Endothelial cell (in vitro differentiated cells): ENCODE results near the gene STARD8. TPM values are rescaled to one million over a fixed set of nuclear protein-coding genes. Genes with fewer than 3 reads are reported as not detected.

ENCODE experiments used
- DNase-seq: peaks from one replicate; pipeline ENCODE4 v3.0.0; 2021; ENCODE audit warnings: low spot score
- H3K27ac Mint-ChIP-seq: one replicate; pipeline ENCODE4 v1.8.0; 2021; ENCODE audit warnings: mixed read lengths, inconsistent platforms; ENCODE audit not compliant: unreplicated experiment
- H3K27me3 Mint-ChIP-seq: one replicate; pipeline ENCODE4 v1.8.0; 2021; ENCODE audit warnings: mild to moderate bottlenecking, moderate library complexity, mixed read lengths, inconsistent platforms; ENCODE audit not compliant: unreplicated experiment
- H3K36me3 Mint-ChIP-seq: one replicate; pipeline ENCODE4 v1.8.0; 2021; ENCODE audit warnings: mild to moderate bottlenecking, low read depth, mixed read lengths, inconsistent platforms; ENCODE audit not compliant: unreplicated experiment
- H3K4me1 Mint-ChIP-seq: one replicate; pipeline ENCODE4 v1.8.0; 2021; ENCODE audit warnings: mild to moderate bottlenecking, mixed read lengths, inconsistent platforms; ENCODE audit not compliant: unreplicated experiment
- H3K4me3 Mint-ChIP-seq: one replicate; pipeline ENCODE4 v1.8.0; 2021; ENCODE audit warnings: mild to moderate bottlenecking, mixed read lengths, inconsistent platforms; ENCODE audit not compliant: unreplicated experiment
- H3K9me3 Mint-ChIP-seq: one replicate; pipeline ENCODE4 v1.8.0; 2021; ENCODE audit warnings: mixed read lengths, inconsistent platforms; ENCODE audit not compliant: unreplicated experiment
- CTCF ChIP-seq: fragments of 200-600 bp; sonication (generic); IDR thresholded peaks from one replicate; pipeline ENCODE4 v1.5.0; 2021; ENCODE audit warnings: antibody characterized with exemption; ENCODE audit not compliant: unreplicated experiment
- total RNA-seq: library from RNA; stranded (reverse); fragmentation: NEBNext Ultra II Directional; extraction: Animal tissue kit (Norgen Biotek cat#: 25700); gene quantifications from one replicate; pipeline ENCODE4 v1.2.1, GENCODE V29; 2021; ENCODE audit not compliant: unreplicated experiment

STARD8 gene
- total RNA-seq, 1 donor from 2014 or later = 82.7 TPM

- no peak overlapping the region for H3K4me3 Mint-ChIP-seq
- no peak overlapping the region for H3K27ac Mint-ChIP-seq
- no peaks in the 10 kb centered on the region for H3K36me3 Mint-ChIP-seq
- no peak for DNase-seq
- no peaks in the 10 kb centered on the region for H3K9me3 Mint-ChIP-seq
- TF ChIP-seq CTCF = no peak
- no peaks in the 10 kb centered on the region for H3K4me1 Mint-ChIP-seq
- H3K27me3 Mint-ChIP-seq = no peaks in the 10 kb centered on the region
These were observed 96.3 kb downstream of the STARD8 start for GRCh38 chrX:68743754-68744153.

- H3K27ac Mint-ChIP-seq = no peak overlapping the region
- no peaks in the 10 kb centered on the region for H3K36me3 Mint-ChIP-seq
- H3K9me3 Mint-ChIP-seq = no peaks in the 10 kb centered on the region
- no peak for TF ChIP-seq CTCF
- DNase-seq = no peak
- no peak overlapping the region for H3K4me3 Mint-ChIP-seq
- H3K27me3 Mint-ChIP-seq = no peaks in the 10 kb centered on the region
- no peaks in the 10 kb centered on the region for H3K4me1 Mint-ChIP-seq
These were observed 99.5 kb downstream of the STARD8 start for GRCh38 chrX:68746988-68747387.

- Mint-ChIP-seq H3K27me3 (no peaks in the 10 kb centered on the region), H3K4me3 (no peak overlapping the region), H3K27ac (no peak overlapping the region), H3K36me3 (no peaks in the 10 kb centered on the region), H3K9me3 (no peaks in the 10 kb centered on the region), H3K4me1 (no peaks in the 10 kb centered on the region)
- no peak for TF ChIP-seq CTCF
- DNase-seq = no peak
These were observed 100.6 kb downstream of the STARD8 start for GRCh38 chrX:68748030-68748429.

GRCh38 chrX:68749426-68749825 is 102.0 kb downstream of the STARD8 start:
- no peak for TF ChIP-seq CTCF
- Mint-ChIP-seq H3K36me3 (no peaks in the 10 kb centered on the region), H3K4me1 (no peaks in the 10 kb centered on the region), H3K4me3 (no peak overlapping the region), H3K27ac (no peak overlapping the region), H3K9me3 (no peaks in the 10 kb centered on the region), H3K27me3 (no peaks in the 10 kb centered on the region)
- no peak for DNase-seq

- TF ChIP-seq CTCF = no peak
- Mint-ChIP-seq H3K4me1 (no peaks in the 10 kb centered on the region), H3K9me3 (no peaks in the 10 kb centered on the region), H3K27me3 (no peaks in the 10 kb centered on the region), H3K36me3 (no peaks in the 10 kb centered on the region), H3K27ac (no peak overlapping the region), H3K4me3 (no peak overlapping the region)
- no peak for DNase-seq
These were observed 102.8 kb downstream of the STARD8 start for GRCh38 chrX:68750316-68750715.
